Measurements from ENCODE around the gene RBFOX2. TPM values are rescaled to one million over a fixed set of nuclear protein-coding genes. Genes with fewer than 3 reads are reported as not detected.

Gene RBFOX2
- total and polyA plus RNA-seq, 2 of the 13 experiments (the other 11 are each of a cell fraction or from before 2014, with no cell fraction given): 37.3 to 40.4 TPM

DNA sequence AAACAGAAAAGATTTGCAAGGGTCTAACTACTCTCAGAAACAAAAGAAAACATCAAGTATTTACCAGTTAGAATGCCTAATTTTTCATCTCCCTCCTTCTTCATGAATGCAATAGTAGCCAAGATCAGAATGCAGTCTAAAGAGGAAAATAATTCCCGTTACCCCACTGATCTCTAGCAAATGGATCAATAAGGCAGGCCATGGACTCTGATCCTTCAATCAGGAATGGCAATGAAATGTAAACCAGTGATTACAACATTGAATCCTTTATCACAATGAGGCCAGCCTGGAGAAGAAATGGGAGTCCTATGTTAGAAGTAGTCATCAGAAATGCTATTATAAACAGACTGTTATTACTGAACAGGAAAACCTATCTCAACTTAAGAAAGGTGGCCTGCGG lies 204.4 kb downstream of the RBFOX2 start (continued):
- TF ChIP-seq, protein P1, sequence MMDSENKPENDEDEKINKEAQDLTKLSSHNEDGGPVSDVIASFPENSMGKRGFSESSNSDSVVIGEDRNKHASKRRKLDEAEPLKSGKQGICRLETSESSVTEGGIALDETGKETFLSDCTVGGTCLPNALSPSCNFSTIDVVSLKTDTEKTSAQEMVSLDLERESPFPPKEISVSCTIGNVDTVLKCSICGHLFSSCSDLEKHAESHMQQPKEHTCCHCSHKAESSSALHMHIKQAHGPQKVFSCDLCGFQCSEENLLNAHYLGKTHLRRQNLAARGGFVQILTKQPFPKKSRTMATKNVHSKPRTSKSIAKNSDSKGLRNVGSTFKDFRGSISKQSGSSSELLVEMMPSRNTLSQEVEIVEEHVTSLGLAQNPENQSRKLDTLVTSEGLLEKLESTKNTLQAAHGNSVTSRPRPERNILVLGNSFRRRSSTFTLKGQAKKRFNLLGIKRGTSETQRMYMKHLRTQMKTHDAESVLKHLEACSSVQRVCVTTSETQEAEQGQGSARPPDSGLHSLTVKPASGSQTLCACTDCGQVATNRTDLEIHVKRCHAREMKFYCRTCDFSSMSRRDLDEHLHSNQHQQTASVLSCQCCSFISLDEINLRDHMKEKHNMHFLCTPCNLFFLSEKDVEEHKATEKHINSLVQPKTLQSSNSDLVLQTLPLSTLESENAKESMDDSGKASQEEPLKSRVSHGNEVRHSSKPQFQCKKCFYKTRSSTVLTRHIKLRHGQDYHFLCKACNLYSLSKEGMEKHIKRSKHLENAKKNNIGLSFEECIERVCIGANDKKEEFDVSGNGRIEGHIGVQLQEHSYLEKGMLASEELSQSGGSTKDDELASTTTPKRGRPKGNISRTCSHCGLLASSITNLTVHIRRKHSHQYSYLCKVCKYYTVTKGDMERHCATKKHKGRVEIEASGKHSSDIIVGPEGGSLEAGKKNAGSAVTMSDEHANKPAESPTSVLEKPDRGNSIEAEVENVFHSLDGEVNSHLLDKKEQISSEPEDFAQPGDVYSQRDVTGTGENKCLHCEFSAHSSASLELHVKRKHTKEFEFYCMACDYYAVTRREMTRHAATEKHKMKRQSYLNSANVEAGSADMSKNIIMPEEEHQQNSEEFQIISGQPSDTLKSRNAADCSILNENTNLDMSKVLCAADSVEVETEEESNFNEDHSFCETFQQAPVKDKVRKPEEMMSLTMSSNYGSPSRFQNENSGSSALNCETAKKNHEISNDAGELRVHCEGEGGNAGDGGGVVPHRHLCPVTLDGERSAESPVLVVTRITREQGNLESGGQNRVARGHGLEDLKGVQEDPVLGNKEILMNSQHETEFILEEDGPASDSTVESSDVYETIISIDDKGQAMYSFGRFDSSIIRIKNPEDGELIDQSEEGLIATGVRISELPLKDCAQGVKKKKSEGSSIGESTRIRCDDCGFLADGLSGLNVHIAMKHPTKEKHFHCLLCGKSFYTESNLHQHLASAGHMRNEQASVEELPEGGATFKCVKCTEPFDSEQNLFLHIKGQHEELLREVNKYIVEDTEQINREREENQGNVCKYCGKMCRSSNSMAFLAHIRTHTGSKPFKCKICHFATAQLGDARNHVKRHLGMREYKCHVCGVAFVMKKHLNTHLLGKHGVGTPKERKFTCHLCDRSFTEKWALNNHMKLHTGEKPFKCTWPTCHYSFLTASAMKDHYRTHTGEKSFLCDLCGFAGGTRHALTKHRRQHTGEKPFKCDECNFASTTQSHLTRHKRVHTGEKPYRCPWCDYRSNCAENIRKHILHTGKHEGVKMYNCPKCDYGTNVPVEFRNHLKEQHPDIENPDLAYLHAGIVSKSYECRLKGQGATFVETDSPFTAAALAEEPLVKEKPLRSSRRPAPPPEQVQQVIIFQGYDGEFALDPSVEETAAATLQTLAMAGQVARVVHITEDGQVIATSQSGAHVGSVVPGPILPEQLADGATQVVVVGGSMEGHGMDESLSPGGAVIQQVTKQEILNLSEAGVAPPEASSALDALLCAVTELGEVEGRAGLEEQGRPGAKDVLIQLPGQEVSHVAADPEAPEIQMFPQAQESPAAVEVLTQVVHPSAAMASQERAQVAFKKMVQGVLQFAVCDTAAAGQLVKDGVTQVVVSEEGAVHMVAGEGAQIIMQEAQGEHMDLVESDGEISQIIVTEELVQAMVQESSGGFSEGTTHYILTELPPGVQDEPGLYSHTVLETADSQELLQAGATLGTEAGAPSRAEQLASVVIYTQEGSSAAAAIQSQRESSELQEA (CRISPR knock-in tag; IDR thresholded peaks at IDR 0.05; ENCODE audit: not compliant biosample characterization): no peak
- TF ChIP-seq JDP2 (CRISPR knock-in tag; IDR thresholded peaks at IDR 0.05; ENCODE audit: borderline replicate concordance) (no peak), FOXA1 (IDR thresholded peaks at IDR 0.05) (no peak), FOXA1 (CRISPR knock-in tag; IDR thresholded peaks at IDR 0.05) (peak; percentile 76), ZNF441 (CRISPR knock-in tag; IDR thresholded peaks at IDR 0.05; ENCODE audit: borderline replicate concordance) (no peak), ZNF703 (CRISPR knock-in tag; IDR thresholded peaks at IDR 0.05; ENCODE audit: borderline replicate concordance) (no peak), ZNF709 (CRISPR knock-in tag; IDR thresholded peaks at IDR 0.05) (no peak), ZNF274 (CRISPR knock-in tag; IDR thresholded peaks at IDR 0.05) (no peak), SRSF1 (optimal IDR thresholded peaks at IDR 0.05; ENCODE audit: low read depth, low read length) (no peak), CHCHD3 (CRISPR knock-in tag; IDR thresholded peaks at IDR 0.05) (no peak), NFKBIZ (CRISPR knock-in tag; IDR thresholded peaks at IDR 0.05) (peak; percentile 58; the same call in 1 of the 2 replicates), ZEB1 (IDR thresholded peaks at IDR 0.05; ENCODE audit: insufficient replicate concordance, low read depth) (no peak), ZNF180 (CRISPR knock-in tag; IDR thresholded peaks at IDR 0.05; ENCODE audit: borderline replicate concordance, low read depth) (no peak), ZSCAN12 (CRISPR knock-in tag; IDR thresholded peaks at IDR 0.05) (no peak), ZFP37 (CRISPR knock-in tag; IDR thresholded peaks at IDR 0.05; ENCODE audit: borderline replicate concordance) (no peak), ZNF572 (CRISPR knock-in tag; IDR thresholded peaks at IDR 0.05) (no peak), SNAPC2 (CRISPR knock-in tag; IDR thresholded peaks at IDR 0.05) (0 out of 2 replicates have a peak, but pooled peaks have one; percentile 31), MAFF (IDR thresholded peaks at IDR 0.05; ENCODE audit: low read depth, low read length) (no peak), ZNF34 (CRISPR knock-in tag; IDR thresholded peaks at IDR 0.05; ENCODE audit: borderline replicate concordance) (no peak), ZNF446 (CRISPR knock-in tag; IDR thresholded peaks at IDR 0.05) (no peak), SMYD3 (CRISPR knock-in tag; IDR thresholded peaks at IDR 0.05) (no peak), MEF2D (CRISPR knock-in tag; IDR thresholded peaks at IDR 0.05) (0 out of 2 replicates have a peak, but pooled peaks have one; percentile 32), REL (CRISPR knock-in tag; conservative IDR thresholded peaks at IDR 0.05) (no peak), MIER2 (CRISPR knock-in tag; IDR thresholded peaks at IDR 0.05) (no peak)
